Measurements from ENCODE around the gene EPHA6.

The EPHA6 gene

DNA sequence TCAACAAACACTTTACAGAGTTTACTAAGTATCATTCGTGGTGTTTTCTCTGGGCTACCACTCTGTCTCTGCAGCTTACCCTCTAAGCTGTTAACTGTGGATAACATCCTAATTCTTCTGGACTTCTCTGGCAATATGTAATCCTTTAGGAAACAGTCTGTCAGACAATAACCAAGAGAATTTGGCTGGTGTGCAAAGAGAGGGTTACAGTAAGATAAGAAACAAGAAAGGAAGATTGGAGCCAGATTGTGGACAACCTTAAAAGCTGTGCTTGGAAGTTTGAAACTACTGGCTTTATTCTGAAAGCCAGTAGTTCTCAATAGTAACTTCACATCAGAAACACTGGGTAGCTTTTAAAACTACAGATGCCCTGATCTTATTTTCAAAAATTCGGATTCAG is 950.9 kb downstream of the EPHA6 start:
- TF ChIP-seq, protein P1, sequence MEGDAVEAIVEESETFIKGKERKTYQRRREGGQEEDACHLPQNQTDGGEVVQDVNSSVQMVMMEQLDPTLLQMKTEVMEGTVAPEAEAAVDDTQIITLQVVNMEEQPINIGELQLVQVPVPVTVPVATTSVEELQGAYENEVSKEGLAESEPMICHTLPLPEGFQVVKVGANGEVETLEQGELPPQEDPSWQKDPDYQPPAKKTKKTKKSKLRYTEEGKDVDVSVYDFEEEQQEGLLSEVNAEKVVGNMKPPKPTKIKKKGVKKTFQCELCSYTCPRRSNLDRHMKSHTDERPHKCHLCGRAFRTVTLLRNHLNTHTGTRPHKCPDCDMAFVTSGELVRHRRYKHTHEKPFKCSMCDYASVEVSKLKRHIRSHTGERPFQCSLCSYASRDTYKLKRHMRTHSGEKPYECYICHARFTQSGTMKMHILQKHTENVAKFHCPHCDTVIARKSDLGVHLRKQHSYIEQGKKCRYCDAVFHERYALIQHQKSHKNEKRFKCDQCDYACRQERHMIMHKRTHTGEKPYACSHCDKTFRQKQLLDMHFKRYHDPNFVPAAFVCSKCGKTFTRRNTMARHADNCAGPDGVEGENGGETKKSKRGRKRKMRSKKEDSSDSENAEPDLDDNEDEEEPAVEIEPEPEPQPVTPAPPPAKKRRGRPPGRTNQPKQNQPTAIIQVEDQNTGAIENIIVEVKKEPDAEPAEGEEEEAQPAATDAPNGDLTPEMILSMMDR (IDR thresholded peaks at IDR 0.05; ENCODE audit: borderline replicate concordance, insufficient read depth, low read depth, low read length), result no peak
- peak overlapping the region; percentile 87 for H3K4me3 ChIP-seq (ENCODE audit: low read depth, low read length)

DNA sequence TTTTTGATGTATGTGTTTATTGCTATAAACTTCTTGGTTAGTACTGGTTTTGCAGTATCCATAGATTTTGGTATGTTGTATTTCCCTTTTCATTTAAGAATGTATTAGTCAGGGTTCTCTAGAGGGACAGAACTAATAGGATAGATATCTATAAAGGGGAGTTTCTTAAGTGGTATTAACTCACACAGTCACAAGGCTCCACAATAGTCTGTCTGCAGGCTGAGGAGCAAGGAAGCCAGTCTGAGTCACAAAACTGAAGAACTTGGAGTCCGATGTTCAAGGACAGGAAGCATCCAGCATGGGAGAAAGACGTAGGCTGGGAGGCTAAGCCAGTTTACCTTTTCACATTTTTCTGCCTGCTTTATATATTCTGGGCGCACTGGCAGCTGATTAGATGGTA is 958.5 kb downstream of the EPHA6 start:
- TF ChIP-seq, protein P1 (IDR thresholded peaks at IDR 0.05; ENCODE audit: borderline replicate concordance, insufficient read depth, low read depth, low read length), result no peak
- H3K4me3 ChIP-seq (ENCODE audit: low read depth, low read length), result no peak overlapping the region

DNA sequence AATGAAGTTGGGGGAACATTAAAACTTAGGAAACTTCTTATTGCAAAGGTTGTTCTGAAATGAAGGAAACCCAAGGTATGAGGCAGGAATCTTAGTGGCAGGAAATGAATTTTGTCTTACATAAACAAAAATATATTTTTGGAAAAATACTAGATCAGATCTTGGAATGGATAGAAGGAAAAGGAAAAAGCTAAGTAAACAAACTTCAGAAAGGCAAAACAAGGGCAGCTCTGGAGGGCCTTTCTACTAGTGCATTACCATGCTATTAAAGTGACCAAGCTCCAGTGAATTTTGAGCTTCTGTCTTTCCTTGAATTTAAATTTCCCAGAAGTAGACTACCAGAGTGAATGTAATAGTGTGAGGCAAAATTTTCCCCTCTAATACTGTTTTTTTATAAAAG is 963.8 kb downstream of the EPHA6 start:
- no peak overlapping the region for H3K4me3 ChIP-seq (ENCODE audit: low read depth, low read length)
- TF ChIP-seq, protein P1 (IDR thresholded peaks at IDR 0.05; ENCODE audit: borderline replicate concordance, insufficient read depth, low read depth, low read length), result no peak

DNA sequence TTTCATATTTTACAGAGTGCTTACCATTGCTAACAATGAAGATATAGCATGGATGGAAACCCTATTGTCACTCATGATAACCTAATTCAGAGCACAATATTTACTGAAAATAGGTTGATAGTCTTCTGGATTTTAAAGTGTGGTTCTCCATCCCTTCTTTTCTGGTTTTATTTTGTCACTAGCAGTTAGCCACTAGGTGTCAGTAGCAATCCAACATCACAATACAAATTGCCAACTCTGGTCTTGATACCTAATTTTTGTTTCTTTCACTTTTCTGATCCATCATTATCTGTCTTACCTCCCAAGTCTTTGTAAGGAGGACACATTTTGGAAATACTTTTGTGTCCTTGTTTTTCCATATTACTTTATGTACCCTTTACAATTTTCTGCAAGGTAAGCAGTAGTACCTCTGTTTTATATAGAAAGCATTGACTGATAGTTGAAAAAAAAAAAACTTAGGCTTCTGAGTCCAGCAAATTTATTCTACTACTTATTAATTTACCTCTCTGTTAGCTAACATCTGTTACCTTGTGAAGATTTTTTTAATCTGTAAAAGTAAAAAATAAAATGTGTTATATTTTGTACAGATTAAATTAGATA is 979.1 kb downstream of the EPHA6 start:
- TF ChIP-seq, protein P1 (IDR thresholded peaks at IDR 0.05; ENCODE audit: borderline replicate concordance, insufficient read depth, low read depth, low read length), result peak; percentile 55; the same call in 1 of the 2 replicates
- no peak overlapping the region for H3K4me3 ChIP-seq (ENCODE audit: low read depth, low read length)

DNA sequence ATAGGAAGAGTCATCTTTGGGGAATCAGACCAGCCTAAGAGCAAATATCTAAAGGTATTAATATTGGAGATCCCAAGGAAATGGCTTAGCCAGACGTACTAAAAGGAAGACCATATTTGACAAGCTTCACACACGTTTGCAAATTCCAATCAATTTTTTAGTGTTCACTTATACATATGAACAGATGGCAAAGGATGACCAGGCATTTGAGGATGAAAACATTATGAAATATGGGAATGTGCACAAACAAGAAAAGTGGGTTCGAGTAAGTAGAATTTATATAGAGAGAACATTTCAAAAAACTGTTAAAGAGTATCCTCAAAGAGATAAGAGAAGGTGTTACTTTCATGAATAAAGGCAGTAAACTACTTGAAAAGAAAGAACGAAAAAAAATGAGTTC is 981.6 kb downstream of the EPHA6 start:
- TF ChIP-seq, protein P1 (IDR thresholded peaks at IDR 0.05; ENCODE audit: borderline replicate concordance, insufficient read depth, low read depth, low read length), result no peak
- no peak overlapping the region for H3K4me3 ChIP-seq (ENCODE audit: low read depth, low read length)

Data from GM12875 (cell line).